ENCODE results near the gene HJV. TPM values are rescaled to one million over a fixed set of nuclear protein-coding genes. Genes with fewer than 3 reads are reported as not detected.

The HJV gene
- total and polyA plus RNA-seq, 2 of the 13 experiments (the other 11 are each of a cell fraction or from before 2014, with no cell fraction given): 0.18 TPM; not detected in 1

DNA sequence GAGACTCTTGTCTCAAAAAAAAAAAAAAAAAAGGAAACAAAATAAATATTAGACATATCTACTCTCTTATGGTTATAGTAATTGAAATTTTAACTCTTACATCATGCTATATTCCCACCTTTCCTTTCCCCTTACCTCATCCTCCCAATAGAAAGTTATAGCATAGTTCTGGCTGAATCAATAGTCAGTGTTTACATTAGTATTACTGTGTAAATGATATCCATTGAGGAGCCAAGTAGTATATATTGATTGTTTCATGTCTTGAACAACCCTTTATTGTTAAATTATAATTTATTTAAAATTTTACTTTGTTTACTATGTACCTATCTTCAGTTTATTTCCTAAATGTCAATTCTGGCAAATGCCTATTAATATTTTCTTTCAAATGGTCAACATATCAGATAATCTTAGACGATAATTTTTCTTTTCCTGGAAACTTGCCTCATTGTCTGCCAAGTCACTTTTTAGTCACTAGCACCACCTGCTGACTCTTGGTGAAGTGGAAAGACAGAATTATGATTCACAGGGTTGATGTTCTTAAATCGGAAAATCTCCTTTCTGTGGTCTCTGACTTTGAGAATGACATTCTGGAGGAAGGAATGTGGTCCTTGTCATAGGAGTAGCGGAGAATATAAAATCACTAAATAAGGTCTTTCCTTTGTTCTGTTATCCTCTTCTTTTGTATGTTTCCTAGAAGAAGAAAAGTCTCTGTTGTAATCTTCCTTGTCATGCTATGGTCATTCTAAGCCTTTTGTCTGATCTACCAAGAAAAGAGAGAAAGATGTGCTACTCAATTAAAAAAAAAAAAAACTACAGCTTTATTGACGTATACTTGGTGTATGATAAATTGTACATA is 8.6 kb downstream of the HJV start:
- Histone ChIP-seq H2AFZ (ENCODE audit: low read length) (no peak overlapping the region), H3K27ac (ENCODE audit: extremely low read length, insufficient read depth, low read length) (no peak overlapping the region), H3K27me3 (ENCODE audit: control insufficient read depth in 1 of 2, insufficient read depth in 2 of 2, low read length in 2 of 2) (no peaks in the 10 kb centered on the region), H3K4me2 (ENCODE audit: low read depth, low read length) (no peak overlapping the region), H3K9me3 (ENCODE audit: low read length) (no peaks in the 10 kb centered on the region), H4K20me1 (ENCODE audit: insufficient read depth, low read length) (no peaks in the 10 kb centered on the region), H3K4me1 (ENCODE audit: insufficient read depth, low read length) (peaks cover 22% of the 10 kb centered on the region), H3K36me3 (replicated peaks in 1 of 2; ENCODE audit: control insufficient read depth in 1 of 2, insufficient read depth in 2 of 2, low read length in 2 of 2) (no peaks in the 10 kb centered on the region), H3K9ac (ENCODE audit: insufficient read depth, low read depth, low read length) (no peak overlapping the region), H3K4me3 (replicated peaks in 1 of 3; ENCODE audit: insufficient read depth in 1 of 3, low read depth in 2 of 3, low read length in 3 of 3) (no peak overlapping the region), H3K79me2 (ENCODE audit: insufficient read depth, low read length) (no peaks in the 10 kb centered on the region)
- POLR2A ChIA-PET: interaction anchor here (0.8 kb wide), 1 partner anchor 16 kb away, joined by 3 read pairs; no protein-coding TSS in a partner anchor
- 3% methylated on average over 4 of the region's 4 CpGs for WGBS (ENCODE audit: low lambda C conversion rate)
- intact Hi-C loops (cut with micrococcal nuclease; ENCODE audit: unreplicated experiment): loop anchor here (1.0 kb wide), 2 partner anchors 121 to 168 kb away; partner anchors contain the start of gene NUDT17
- CTCF ChIA-PET (ENCODE audit: low intra/inter-chr PET ratio, low total read pairs): interaction anchor here (0.8 to 2.9 kb wide), 4 partner anchors 35 to 167 kb away, joined by 3 to 23 read pairs (median 14); partner anchors contain the start of gene NUDT17
- FAIRE-seq (peak; percentile 80), DNase-seq (ENCODE audit: low spot score) (peak; percentile 63), ATAC-seq (peak; percentile 54)
- no TSS peak for BruUV-seq (replicated peaks)
- in situ Hi-C loops (cut with HindIII; ENCODE audit: extremely low pct_ligation_motif_present, low pct_unique_long_range_greater_than_20kb): loop anchor here (5.0 to 10.0 kb wide), 2 partner anchors 36 to 168 kb away; partner anchors contain the start of gene NUDT17
- TF ChIP-seq, protein P1, sequence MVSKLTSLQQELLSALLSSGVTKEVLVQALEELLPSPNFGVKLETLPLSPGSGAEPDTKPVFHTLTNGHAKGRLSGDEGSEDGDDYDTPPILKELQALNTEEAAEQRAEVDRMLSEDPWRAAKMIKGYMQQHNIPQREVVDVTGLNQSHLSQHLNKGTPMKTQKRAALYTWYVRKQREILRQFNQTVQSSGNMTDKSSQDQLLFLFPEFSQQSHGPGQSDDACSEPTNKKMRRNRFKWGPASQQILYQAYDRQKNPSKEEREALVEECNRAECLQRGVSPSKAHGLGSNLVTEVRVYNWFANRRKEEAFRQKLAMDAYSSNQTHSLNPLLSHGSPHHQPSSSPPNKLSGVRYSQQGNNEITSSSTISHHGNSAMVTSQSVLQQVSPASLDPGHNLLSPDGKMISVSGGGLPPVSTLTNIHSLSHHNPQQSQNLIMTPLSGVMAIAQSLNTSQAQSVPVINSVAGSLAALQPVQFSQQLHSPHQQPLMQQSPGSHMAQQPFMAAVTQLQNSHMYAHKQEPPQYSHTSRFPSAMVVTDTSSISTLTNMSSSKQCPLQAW (CRISPR knock-in tag; IDR thresholded peaks at IDR 0.05): no peak
- 0 out of 2 replicates have a peak, but pooled peaks have one; percentile 15 for TF ChIP-seq SAP130 (CRISPR knock-in tag; IDR thresholded peaks at IDR 0.05; ENCODE audit: low read depth)
- no peak for TF ChIP-seq MTA3 (CRISPR knock-in tag; IDR thresholded peaks at IDR 0.05)
- TF ChIP-seq ZNF512 (CRISPR knock-in tag; IDR thresholded peaks at IDR 0.05): no peak
- TF ChIP-seq FOXC1 (CRISPR knock-in tag; IDR thresholded peaks at IDR 0.05; ENCODE audit: borderline replicate concordance): no peak
- no peak for TF ChIP-seq ZNF234 (CRISPR knock-in tag; conservative IDR thresholded peaks at IDR 0.05)
- peak; percentile 78 for TF ChIP-seq SMC3 (IDR thresholded peaks at IDR 0.05; ENCODE audit: low read length)
- peak; percentile 71; the same call in 1 of the 2 replicates for TF ChIP-seq ONECUT2 (CRISPR knock-in tag; IDR thresholded peaks at IDR 0.05)
- no peak for TF ChIP-seq GABPA (IDR thresholded peaks at IDR 0.05; ENCODE audit: low read depth, low read length)
- no peak for TF ChIP-seq GABPA (CRISPR knock-in tag; IDR thresholded peaks at IDR 0.05; ENCODE audit: low read depth)
- 0 out of 2 replicates have a peak, but pooled peaks have one; percentile 30 for TF ChIP-seq NFIC (IDR thresholded peaks at IDR 0.05; ENCODE audit: low read length)
- TF ChIP-seq CEBPG (CRISPR knock-in tag; IDR thresholded peaks at IDR 0.05): 0 out of 2 replicates have a peak, but pooled peaks have one; percentile 5
- TF ChIP-seq, protein P2, sequence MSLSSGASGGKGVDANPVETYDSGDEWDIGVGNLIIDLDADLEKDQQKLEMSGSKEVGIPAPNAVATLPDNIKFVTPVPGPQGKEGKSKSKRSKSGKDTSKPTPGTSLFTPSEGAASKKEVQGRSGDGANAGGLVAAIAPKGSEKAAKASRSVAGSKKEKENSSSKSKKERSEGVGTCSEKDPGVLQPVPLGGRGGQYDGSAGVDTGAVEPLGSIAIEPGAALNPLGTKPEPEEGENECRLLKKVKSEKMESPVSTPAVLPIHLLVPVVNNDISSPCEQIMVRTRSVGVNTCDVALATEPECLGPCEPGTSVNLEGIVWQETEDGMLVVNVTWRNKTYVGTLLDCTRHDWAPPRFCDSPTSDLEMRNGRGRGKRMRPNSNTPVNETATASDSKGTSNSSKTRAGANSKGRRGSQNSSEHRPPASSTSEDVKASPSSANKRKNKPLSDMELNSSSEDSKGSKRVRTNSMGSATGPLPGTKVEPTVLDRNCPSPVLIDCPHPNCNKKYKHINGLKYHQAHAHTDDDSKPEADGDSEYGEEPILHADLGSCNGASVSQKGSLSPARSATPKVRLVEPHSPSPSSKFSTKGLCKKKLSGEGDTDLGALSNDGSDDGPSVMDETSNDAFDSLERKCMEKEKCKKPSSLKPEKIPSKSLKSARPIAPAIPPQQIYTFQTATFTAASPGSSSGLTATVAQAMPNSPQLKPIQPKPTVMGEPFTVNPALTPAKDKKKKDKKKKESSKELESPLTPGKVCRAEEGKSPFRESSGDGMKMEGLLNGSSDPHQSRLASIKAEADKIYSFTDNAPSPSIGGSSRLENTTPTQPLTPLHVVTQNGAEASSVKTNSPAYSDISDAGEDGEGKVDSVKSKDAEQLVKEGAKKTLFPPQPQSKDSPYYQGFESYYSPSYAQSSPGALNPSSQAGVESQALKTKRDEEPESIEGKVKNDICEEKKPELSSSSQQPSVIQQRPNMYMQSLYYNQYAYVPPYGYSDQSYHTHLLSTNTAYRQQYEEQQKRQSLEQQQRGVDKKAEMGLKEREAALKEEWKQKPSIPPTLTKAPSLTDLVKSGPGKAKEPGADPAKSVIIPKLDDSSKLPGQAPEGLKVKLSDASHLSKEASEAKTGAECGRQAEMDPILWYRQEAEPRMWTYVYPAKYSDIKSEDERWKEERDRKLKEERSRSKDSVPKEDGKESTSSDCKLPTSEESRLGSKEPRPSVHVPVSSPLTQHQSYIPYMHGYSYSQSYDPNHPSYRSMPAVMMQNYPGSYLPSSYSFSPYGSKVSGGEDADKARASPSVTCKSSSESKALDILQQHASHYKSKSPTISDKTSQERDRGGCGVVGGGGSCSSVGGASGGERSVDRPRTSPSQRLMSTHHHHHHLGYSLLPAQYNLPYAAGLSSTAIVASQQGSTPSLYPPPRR (CRISPR knock-in tag; IDR thresholded peaks at IDR 0.05; ENCODE audit: borderline replicate concordance): no peak
- TF ChIP-seq, protein P3, sequence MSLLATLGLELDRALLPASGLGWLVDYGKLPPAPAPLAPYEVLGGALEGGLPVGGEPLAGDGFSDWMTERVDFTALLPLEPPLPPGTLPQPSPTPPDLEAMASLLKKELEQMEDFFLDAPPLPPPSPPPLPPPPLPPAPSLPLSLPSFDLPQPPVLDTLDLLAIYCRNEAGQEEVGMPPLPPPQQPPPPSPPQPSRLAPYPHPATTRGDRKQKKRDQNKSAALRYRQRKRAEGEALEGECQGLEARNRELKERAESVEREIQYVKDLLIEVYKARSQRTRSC (CRISPR knock-in tag; IDR thresholded peaks at IDR 0.05; ENCODE audit: low read depth): no peak
- TF ChIP-seq ZNF224 (CRISPR knock-in tag; IDR thresholded peaks at IDR 0.05): no peak
